Stimulated activated CD8-positive, alpha-beta memory T cell treated with anti-CD3 and anti-CD28 coated beads, Interleukin-4, amount 100 ng/mL, for 24 hours (primary cell): ENCODE data around the gene NUDT22.

Source experiments
- DNase-seq: peaks from one replicate; pipeline ENCODE4 v3.0.0-alpha.2; 2020; ENCODE audit warnings: low read depth

NUDT22 gene

DNA sequence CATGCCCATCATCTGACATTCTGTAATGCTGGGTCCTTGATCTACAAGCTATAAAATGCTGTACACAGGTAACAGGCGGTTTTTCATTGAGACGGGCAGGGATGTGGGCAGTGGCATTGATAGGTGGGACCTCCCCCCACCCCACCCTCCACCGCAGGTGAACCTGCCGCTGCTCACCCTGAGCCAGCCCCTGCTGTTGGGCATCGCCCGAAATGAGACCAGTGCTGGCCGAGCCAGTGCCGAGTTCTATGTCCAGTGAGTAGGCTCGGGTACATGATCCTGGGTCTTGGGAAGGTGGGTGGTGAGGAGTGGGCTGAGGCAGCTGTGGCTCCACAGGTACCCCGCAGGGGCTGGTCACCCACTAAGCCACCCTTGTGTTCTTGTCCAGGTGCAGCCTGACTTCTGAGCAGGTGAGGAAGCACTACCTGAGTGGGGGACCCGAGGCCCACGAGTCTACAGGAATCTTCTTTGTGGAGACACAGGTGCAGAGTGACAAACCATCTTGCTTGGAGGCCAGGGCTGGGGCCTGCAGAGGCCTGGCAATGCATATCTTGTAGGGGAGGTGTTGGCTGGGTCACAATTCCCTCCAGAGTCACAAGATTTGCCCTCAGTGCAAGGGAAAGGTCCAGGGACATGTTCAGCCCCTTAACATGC lies 3.1 kb downstream of the NUDT22 start:
- DNase-seq: no peak

DNA sequence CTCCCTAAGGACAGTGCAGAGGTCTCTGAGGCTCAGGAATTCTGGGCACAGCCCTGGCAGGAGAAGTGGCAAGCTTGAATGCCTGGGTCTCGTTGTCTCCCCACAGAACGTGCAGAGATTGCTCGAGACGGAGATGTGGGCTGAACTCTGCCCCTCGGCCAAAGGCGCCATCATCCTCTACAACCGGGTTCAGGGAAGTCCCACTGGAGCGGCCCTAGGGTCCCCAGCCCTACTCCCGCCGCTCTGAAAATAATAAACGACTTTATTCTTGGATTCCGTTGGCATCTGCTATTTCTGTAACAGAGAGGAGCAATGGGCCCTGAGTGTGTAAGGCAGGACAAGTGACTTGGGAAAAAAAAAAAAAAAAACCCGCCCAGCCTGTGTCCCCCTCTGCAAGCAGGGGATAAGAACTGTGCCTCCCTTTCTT lies 3.7 kb downstream of the NUDT22 start:
- DNase-seq: no peak

DNA sequence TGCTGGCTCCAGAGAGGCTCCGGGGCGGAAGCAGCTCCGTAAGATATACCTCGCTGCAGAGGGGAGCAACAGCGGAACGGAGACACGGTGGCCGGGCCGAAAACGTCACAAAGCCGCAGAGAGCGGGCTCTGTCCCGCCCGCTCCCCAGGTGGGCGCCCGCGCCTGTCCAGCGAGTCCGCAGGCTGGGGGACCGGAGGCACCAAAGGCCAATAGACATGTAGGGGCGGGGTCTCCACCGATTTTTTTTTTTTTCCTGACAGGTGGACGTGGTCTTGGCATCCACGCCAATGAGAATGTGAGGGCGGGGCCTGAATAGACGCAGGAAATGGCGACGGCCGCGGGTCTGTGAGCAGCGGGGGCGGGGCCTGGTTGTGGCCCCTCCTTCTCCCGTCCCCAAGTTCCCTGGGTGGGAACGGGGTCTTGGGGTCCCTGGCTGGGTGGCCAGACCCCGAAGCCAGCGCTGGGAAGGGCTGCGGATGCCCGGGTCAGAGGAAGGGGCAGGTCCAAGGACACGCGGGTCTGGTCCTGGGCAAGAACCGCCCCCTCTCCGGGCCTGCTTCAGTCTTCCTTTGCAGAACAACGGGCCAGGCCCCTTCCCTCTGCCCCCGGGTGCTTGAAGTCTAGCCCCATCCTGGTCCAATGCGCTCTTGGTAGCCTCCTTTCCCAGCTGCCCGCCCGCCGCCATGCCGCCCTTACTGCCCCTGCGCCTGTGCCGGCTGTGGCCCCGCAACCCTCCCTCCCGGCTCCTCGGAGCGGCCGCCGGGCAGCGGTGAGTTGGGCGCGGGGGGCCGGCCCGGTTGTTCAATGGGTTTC lies 4.3 kb downstream of the NUDT22 start, which contains the start of gene DNAJC4:
Gene DNAJC4, plus strand, starts transcription at position 378 of the 814 bp plus-strand sequence. Its CDS starts 307 bp downstream, at position 685.
- peak; percentile 79 for DNase-seq

DNA sequence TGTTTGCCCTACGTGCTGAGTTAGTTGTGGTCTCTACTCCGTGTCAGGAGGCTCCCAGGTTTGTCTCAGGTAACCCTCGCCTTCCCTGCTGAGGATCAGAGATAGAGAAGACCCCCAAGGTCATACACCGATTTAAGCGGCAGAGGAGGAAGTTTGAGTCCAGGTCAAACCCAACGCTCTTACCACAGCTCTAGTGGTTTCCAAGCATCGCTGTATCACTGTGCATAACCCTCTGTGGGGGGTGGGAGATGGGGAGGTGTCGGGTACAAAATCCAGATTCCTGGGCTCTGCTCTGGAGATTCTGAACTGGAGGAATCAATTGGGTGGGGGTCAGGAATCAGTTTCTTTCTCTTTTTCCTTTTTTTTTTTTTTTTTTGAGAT lies 4.9 kb downstream of the NUDT22 start:
- DNase-seq: no peak

DNA sequence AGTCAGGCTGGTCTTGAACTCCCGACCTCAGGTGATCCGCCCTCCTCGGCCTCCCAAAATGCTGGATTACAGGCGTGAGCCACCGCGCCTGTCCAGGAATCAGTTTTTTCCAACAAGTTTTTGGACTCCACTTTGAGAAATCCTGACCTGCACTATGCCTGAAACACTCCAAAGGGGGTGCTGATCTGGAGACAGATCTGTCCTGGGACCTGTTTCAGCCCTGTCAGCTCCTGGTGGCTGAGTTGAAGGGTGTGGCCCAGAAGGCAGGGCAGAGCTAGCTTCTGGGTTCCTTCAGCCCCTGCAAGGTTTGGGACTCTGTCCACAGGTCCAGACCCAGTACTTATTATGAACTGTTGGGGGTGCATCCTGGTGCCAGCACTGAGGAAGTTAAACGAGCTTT lies 5.5 kb downstream of the NUDT22 start:
- no peak for DNase-seq

DNA sequence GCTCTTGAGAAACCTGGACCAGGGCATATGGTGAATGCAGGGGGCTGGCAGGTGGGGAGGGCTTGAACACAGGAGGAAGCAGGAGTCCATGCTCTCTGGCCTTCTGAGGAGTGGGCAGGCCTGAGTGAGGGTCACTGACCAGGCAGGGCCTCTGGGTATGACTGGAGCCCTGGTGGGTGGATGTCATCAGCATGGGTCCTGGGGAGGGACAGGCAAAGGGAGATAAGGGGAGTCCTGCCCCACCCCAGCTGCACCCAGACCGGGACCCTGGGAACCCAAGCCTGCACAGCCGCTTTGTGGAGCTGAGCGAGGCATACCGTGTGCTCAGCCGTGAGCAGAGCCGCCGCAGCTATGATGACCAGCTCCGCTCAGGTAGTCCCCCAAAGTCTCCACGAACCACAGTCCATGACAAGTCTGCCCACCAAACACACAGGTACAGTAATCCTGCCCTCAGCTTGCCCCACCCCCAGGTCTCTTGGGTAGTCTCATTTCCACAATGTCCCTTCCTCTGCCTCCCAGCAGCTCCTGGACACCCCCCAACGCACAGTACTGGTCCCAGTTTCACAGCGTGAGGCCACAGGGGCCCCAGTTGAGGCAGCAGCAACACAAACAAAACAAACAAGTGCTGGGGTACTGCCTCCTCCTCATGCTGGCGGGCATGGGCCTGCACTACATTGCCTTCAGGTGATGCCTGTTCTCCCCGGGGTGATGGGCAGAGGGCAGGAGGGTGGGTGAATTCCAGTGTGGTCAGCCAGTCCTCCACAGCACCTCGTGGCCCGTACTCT lies 6.3 kb downstream of the NUDT22 start:
- no peak for DNase-seq

DNA sequence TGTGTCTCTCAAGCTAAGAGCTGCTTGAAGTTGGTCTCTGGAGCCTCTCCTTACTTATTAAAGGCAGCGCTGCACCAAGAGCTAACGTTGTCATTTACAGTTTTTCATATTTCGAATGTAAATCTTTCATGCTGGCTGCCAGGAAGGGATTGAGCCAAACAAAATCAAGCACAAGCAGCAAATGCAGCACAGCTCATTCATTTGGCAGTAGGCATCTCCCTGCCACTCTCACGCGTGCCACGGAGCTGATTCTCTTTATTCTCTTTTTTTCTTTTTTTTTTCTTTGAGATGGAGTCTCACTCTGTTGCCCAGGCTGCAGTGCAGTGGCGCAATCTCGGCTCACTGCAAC lies 6.9 kb downstream of the NUDT22 start:
- no peak for DNase-seq

DNA sequence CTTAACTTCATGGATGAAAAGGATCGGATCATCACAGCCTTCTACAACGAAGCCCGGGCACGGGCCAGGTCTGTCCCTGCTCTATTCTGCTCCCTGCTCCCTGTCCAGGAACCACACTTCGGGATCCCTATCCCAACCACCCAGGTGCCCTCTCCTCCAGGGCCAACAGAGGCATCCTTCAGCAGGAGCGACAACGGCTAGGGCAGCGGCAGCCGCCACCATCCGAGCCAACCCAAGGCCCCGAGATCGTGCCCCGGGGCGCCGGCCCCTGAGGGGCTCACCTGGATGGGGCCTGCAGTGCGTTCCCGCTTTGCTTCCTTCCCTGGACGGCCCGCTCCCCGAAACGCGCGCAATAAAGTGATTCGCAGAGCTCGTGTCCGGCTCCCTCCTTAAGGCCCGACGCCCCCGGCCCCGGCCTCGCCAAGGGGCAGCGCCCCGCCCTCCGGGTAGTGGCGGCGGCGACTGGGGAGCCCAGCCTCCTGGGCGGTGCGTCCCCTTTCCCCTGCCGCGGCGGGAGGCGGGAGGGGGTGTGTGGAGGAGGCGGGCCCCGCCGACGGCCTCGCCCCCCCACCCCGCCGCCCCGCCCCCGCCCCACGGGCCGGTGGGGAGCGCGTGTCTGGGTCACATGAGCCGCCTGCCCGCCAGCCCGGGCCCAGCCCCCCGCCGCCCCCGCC lies 8.0 kb downstream of the NUDT22 start, which contains the start of gene VEGFB:
Gene VEGFB, plus strand, starts transcription at position 672 of the 674 bp plus-strand sequence. CDS start 250 bp downstream, outside the sequence.
- peak; percentile 47 for DNase-seq

DNA sequence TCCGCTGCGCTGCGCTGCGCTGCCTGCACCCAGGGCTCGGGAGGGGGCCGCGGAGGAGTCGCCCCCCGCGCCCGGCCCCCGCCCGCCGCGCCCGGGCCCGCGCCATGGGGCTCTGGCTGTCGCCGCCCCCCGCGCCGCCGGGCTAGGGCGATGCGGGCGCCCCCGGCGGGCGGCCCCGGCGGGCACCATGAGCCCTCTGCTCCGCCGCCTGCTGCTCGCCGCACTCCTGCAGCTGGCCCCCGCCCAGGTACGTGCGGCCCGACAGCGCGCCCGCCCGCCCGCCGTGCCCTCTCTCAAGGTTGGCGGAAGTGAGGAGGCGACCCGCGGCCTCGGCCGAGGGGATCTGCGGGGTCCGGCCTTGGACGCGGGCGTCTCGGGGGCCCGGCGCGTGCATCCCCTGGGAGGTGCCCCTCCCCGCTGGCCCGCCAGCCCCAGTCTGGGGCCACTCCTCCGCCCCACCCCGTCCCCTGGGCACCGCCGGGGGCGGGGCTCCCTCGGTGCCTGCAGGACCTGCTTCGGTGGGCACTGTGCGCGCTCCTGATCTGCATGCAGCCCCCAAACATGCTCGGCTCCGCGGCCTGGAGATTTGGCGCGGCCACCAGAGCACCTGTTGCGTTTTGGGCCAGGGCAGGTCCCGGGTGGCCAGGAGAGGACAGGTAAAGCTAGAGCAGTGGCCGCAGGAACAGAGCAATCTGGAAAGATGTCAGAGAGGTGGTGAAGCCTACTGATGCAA lies 8.7 kb downstream of the NUDT22 start:
- peak; percentile 35 for DNase-seq

DNA sequence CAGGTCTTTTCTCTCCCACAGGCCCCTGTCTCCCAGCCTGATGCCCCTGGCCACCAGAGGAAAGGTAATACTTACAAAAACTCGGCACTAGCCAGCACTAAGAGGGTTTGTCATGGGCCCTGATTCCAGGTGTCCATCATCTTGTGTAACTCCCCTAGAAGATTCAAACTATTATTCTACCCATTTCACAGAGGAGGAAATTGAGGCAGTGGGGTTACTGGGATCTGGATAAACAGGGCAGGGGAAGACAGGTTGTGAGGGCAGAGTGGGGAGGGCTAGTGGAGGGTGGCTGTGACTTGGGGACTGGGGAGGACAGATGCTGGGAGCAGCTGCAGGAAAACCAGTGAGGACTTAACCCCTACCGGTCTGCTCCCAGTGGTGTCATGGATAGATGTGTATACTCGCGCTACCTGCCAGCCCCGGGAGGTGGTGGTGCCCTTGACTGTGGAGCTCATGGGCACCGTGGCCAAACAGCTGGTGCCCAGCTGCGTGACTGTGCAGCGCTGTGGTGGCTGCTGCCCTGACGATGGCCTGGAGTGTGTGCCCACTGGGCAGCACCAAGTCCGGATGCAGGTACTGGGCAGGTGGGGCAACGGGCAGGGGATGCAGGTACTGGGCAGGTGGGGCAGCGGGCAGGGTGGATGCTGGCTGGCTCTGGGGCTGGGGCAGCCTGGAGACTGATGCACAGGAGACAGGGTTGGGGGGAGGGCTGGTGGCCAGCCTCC lies 9.5 kb downstream of the NUDT22 start:
- no peak for DNase-seq

DNA sequence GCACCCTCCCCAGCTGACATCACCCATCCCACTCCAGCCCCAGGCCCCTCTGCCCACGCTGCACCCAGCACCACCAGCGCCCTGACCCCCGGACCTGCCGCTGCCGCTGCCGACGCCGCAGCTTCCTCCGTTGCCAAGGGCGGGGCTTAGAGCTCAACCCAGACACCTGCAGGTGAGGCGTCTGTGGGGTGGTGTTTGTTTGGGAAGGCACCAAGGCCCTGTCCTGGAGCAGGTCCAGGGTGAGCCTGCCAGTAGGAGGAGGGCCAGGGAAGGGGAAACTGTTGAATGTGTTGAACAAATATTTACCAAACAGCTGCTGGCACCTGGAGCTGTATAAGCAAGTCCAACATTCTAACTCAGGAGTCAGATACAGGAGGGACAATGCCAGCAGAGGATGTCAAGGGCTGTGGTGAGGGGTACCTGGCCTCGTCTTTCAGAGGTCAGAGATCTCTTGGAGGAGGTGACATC lies 11.4 kb downstream of the NUDT22 start:
- DNase-seq: no peak

DNA sequence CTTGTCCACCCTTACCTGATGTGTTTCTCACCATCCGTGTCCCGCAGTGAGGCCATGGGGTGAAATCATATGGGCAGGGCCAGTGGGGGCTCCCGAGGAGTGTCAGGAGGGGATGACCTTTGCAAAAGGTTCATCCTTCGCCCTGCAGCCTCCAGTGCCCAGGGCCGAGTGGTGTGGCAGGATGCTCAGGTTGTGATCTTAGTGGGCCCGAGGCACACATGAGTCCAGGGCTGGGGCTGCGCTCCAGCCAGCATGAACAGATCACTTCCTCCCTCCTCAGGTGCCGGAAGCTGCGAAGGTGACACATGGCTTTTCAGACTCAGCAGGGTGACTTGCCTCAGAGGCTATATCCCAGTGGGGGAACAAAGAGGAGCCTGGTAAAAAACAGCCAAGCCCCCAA lies 12.0 kb downstream of the NUDT22 start:
- DNase-seq: no peak

DNA sequence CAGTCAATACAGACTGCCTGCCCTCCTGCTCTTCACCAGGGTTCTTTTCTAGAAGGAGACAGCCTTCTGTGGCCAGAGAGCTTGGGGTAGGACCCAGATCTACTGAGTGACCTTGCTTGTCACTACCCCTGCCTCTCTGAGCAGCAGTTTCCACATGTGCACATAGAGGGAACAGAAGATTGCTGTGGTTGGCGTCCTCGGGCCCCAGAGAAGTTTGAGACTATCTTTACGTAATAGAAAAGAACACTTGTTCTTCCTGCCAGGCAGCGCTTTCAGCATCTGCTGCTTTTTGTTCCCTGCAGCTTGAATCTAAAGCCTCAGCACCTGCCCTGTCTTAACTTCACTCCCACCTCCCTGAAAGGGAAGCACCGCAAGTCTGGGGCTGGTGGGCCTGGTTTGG lies 12.9 kb downstream of the NUDT22 start:
- DNase-seq: no peak

DNA sequence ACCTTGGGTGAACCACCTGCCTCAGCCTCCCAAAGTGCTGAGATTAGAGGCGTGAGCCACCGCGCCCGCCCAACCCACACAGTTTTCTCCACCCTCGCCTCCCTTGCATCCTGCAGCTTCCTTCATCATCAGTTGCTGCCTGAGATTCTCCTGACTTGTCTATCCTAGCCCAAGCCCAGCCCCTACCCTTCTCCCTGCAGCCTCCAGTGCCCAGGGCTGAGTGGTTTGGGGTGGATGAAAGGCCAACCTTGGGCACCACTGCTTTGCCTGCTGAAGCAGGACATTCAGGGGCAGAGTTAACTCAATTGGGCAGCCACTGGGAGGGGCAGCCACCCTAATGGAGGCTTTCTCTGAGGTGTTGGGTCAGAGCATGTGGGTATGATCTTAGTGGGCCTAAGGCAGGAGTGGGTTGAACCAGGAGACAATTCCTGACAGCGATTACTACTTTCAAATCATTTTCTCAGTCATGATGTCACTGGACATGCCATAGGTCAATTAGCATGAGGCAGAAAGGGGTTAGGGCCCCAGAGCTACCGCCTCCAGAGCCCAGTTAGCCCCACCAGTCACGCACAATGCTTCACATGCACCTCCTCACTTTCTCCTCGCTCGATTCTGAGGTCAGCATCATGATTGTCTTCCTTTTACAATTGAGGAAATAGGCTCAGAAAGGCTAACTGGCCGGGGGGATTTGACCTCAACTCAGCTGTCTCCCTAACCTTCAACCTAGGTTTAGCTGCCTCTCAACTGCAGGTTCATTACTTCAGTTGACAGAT lies 13.8 kb downstream of the NUDT22 start:
- no peak for DNase-seq

DNA sequence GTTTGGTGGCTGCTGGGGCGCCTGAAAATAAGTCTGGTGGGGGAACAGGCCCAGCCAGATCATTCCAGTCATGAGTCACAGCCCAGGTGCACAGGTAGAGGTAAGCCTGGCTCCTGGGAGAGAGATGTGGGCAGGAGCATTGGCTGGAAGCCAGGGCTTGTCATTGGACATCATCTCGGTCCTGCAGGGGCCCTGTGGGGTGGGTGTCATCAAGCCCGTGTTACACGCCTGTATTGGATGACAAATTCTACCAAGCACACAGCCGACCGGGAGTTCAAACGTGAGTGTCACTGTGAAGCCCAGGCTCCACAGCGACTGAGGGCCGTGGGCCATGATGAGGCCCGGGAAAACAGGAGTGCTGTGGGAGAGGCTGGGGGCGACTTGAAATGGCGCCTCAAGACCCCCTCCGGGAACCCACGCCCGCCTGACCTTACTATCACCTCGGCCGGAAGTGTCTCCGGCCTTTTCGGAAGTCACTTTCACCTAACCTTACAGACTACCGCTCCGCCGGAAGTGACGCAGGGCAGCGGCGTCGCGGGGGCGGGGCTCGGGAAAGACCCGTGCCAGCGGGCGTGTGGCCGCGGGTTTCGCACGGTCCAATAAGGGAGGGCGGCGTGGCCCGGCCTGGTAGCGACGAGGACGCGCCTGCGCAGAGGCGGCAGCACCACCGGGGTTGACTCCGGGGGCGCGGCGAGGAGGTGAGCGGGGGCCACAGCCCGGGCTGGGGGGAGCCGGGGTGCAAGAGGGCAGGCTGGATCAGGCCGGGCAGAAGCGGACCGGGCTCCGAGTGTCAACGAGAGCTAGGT lies 14.6 kb downstream of the NUDT22 start, which contains the start of gene FKBP2:
Gene FKBP2, plus strand, starts transcription at position 661 of the 806 bp plus-strand sequence. CDS start 1,293 bp downstream, outside the sequence.
- peak; percentile 96 for DNase-seq

DNA sequence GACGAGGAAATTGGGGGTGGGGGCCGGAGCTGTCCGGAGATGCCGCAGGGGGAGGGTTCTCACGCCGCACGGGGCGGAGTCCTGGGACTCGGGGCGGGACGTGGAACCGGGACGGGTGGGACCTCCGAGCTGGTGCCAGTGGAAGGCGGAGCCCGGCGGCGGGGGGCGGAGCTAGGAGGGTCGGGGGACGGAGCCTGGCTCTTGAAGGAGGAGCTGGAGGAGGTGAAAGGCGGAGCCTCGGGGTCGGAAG lies 15.1 kb downstream of the NUDT22 start:
- peak; percentile 99 for DNase-seq

DNA sequence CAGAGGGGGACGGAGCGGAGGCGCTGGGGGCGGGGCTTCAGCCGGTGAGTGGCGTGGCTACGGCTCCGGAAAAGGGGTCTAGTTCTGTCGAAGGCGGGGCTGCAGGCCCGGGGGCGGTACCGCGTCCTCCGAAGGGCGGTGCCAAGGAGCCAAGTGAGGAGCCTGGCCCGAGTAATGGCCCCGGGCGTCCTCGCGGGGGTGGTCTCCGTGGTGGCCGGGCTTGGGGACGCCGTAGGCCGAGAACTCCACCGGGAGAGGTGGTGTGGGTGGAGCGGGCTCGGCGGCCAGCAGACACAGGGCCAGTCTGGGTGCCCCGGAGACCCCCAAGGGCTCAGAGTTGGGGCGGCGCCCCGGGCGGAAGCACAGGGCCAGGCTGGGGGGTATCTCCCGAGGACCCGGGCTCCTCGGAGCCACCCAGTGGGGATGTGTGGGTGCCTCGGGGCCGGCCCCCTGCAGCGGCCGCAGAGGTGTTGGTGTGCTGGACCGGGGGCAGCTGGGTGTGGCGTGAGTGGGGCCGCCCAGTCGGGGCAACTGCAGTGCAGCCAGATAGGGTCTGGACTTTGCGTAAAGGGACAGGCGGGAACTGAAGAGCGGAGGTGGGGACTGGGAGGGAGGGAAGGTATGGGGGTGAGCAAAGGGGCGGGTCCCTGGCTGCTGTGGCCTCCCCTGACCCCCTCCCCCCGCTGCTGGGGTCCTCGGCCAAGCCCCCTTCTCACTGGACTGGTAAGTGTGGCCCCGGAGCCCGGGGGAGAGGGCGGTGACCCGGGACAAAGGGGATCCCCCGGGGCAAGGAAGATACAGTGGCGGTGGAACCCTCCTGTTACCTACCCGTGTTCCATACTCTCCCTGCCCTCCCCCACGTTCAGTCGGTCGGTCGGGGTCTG lies 15.7 kb downstream of the NUDT22 start:
- peak; percentile 15 for DNase-seq

DNA sequence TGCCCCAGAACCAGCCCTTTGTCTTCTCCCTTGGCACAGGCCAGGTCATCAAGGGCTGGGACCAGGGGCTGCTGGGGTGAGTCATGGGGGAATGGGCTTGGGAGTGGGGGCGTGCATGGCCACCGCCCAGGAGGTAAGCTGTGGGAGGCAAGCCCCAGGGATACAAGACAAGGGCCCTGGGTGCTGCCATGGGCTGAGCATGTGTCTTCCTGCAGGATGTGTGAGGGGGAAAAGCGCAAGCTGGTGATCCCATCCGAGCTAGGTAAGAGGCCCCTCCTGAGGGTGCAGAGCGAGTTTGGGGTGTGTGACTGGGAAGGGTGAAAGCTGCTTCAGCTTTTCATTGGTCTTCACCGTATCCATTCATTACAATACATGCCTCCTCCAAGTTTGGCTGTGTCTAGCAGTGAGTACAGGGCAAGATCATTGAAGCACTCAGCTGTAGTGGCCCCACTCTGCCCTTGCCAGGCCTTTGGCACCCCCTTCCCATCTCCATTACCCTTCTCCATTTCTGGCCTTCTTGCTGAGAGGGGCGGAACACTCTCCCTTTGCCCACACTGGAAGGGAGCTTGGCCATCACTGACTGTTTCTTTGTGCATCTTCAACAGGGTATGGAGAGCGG lies 17.3 kb downstream of the NUDT22 start:
- DNase-seq: no peak
